A549 (cell line): ENCODE data around the gene KANSL3.

ENCODE experiments used
- POLR2A ChIP-seq: IDR thresholded peaks from 2 replicates; pipeline ENCODE4 v1.6.1; 2012; ENCODE audit warnings: mild to moderate bottlenecking, low read length
- SREBF2 ChIP-seq: fragments of 450-650 bp; IDR thresholded peaks from 2 replicates; pipeline ENCODE4 v1.6.1; 2014; ENCODE audit warnings: mild to moderate bottlenecking, moderate library complexity
- TF ChIP-seq, protein P1 (sequence below): fragments of >200 bp; sonication (Bioruptor Twin); formaldehyde crosslinking; IDR thresholded peaks from 3 replicates; pipeline ENCODE4 v1.5.1; 2016

DNA sequence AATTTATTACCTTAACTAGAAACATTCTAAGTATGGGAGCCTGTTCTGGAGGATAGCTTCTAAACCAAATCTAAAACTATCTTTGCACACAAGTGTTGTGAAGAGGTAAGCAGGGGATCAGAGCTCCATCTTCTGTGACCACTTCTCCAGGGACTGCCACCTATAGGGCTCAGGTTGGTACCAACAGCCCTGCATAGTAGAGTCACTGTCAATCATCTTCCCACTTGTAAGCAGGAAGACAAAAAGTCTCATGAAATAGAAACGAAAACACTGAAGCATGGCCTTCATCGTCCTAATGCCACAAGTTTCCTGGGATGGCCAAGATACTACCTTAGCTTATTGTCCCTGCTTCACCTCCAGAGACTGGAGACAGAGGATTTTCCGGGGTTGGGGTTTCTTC lies 43.8 kb downstream of the KANSL3 start:
- TF ChIP-seq, protein P1, sequence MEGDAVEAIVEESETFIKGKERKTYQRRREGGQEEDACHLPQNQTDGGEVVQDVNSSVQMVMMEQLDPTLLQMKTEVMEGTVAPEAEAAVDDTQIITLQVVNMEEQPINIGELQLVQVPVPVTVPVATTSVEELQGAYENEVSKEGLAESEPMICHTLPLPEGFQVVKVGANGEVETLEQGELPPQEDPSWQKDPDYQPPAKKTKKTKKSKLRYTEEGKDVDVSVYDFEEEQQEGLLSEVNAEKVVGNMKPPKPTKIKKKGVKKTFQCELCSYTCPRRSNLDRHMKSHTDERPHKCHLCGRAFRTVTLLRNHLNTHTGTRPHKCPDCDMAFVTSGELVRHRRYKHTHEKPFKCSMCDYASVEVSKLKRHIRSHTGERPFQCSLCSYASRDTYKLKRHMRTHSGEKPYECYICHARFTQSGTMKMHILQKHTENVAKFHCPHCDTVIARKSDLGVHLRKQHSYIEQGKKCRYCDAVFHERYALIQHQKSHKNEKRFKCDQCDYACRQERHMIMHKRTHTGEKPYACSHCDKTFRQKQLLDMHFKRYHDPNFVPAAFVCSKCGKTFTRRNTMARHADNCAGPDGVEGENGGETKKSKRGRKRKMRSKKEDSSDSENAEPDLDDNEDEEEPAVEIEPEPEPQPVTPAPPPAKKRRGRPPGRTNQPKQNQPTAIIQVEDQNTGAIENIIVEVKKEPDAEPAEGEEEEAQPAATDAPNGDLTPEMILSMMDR: no peak
- TF ChIP-seq POLR2A (no peak), SREBF2 (no peak)
